Esophagus squamous epithelium (tissue), 4 donors: ENCODE data around the gene MTHFSD.

Source experiments
- POLR2A ChIP-seq, 4 donors: fragments of 450-650 bp; IDR thresholded peaks; one replicate each; pipeline ENCODE4 v1.6.1; 2017; ENCODE audit warnings: antibody characterized with exemption in 4 of 4, mild to moderate bottlenecking in 4 of 4, moderate library complexity in 3 of 4
- TF ChIP-seq, protein P1 (sequence below), 6 experiments: fragments of 450-650 bp in 4 of 6; fragments of 200-600 bp in 2 of 6; sonication (generic) in 2 of 6; IDR thresholded peaks; one replicate each; pipeline ENCODE4 v1.5.1; 2016 to 2019; ENCODE audit warnings: antibody characterized with exemption in 6 of 6, mild to moderate bottlenecking in 4 of 6, moderate library complexity in 4 of 6

DNA sequence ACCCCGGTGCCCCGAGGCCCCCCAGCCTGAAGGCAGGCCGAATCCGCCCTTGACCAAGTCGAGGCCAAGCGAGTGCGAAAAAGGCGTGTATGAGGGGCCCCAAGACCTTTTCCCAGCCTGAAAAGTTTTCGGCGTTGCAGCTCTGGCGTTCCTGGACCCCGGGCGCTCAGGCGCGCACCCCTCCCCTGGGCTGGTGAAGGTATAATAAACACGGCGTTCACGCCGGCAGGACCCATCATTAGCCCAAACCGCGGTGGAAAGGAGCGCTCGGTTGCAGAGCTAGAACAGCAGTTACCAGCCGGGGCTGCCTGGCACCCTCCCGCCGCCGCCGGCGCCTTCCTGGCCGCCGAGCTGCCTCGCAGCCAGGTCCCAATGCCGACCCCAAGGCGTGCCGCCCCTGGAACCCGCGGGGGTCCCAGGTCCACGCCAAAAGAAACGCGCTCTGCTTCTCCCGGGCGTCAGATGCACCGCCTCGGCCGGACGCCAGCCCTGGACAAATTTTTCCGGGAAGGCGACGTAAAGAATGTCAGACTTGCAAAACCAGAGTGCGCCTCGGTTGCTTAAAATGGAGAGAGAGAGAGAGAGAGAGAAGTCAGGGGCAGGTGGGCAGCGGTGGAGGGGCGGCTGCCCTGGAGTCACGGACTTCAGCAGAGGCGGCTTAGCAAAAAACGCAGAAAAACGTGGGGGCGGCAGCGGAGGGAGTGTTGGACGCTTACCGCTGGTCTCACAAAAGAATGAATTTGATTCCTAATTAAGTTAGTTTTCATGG lies 56.2 kb downstream of the MTHFSD start:
- TF ChIP-seq, protein P1, sequence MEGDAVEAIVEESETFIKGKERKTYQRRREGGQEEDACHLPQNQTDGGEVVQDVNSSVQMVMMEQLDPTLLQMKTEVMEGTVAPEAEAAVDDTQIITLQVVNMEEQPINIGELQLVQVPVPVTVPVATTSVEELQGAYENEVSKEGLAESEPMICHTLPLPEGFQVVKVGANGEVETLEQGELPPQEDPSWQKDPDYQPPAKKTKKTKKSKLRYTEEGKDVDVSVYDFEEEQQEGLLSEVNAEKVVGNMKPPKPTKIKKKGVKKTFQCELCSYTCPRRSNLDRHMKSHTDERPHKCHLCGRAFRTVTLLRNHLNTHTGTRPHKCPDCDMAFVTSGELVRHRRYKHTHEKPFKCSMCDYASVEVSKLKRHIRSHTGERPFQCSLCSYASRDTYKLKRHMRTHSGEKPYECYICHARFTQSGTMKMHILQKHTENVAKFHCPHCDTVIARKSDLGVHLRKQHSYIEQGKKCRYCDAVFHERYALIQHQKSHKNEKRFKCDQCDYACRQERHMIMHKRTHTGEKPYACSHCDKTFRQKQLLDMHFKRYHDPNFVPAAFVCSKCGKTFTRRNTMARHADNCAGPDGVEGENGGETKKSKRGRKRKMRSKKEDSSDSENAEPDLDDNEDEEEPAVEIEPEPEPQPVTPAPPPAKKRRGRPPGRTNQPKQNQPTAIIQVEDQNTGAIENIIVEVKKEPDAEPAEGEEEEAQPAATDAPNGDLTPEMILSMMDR (IDR thresholded peaks at IDR 0.05), result no peak
- peak in 1 of 4 donors; percentile 19 for TF ChIP-seq POLR2A (IDR thresholded peaks at IDR 0.05)
